NT2/D1 (cell line): Measurements from ENCODE around the gene PCGF2.

ENCODE experiments used
- DNase-seq: peaks from one replicate; pipeline ENCODE4 v3.0.0-alpha.2; 2011; ENCODE audit warnings: low read depth, low spot score
- H3K27me3 ChIP-seq: 2 replicates; pipeline ENCODE4 v1.6.0; 2011; ENCODE audit warnings: mild to moderate bottlenecking; ENCODE audit not compliant: insufficient read length, insufficient read depth
- H3K36me3 ChIP-seq: 2 replicates; pipeline ENCODE4 v1.6.1; 2011; ENCODE audit warnings: mild to moderate bottlenecking, low read length, mixed read lengths; ENCODE audit not compliant: insufficient read depth, insufficient read length
- H3K4me1 ChIP-seq: 2 replicates; pipeline ENCODE4 v1.5.1; 2011; ENCODE audit not compliant: insufficient read depth, insufficient read length
- H3K4me3 ChIP-seq: 2 replicates; pipeline ENCODE4 v1.5.1; 2011; ENCODE audit warnings: low read depth; ENCODE audit not compliant: insufficient read length
- H3K9ac ChIP-seq: 2 replicates; pipeline ENCODE4 v1.6.0; 2011; ENCODE audit warnings: low read depth; ENCODE audit not compliant: insufficient read length
- H3K9me3 ChIP-seq: 2 replicates; pipeline ENCODE4 v1.5.1; 2011; ENCODE audit warnings: mild to moderate bottlenecking, low read length; ENCODE audit not compliant: insufficient read depth
- SUZ12 ChIP-seq: IDR thresholded peaks from 2 replicates; pipeline ENCODE4 v1.6.1; 2011; ENCODE audit not compliant: insufficient read length, insufficient read depth; ENCODE audit errors: extremely low read depth
- YY1 ChIP-seq: IDR thresholded peaks from 2 replicates; pipeline ENCODE4 v1.6.1; 2011; ENCODE audit not compliant: insufficient read length, insufficient read depth
- ZNF274 ChIP-seq: IDR thresholded peaks from 2 replicates; pipeline ENCODE4 v1.6.1; 2011; ENCODE audit warnings: mild to moderate bottlenecking, low read depth, low read length

Gene PCGF2

GRCh38 chr17:38715216-38715943, 32.8 kb downstream of the PCGF2 start:
- Histone ChIP-seq H3K4me1 (peaks cover 30% of the 10 kb centered on the region), H3K9me3 (no peaks in the 10 kb centered on the region), H3K9ac (no peak overlapping the region), H3K36me3 (peaks cover 17% of the 10 kb centered on the region), H3K4me3 (no peak overlapping the region), H3K27me3 (no peaks in the 10 kb centered on the region)
- no peak for DNase-seq
- TF ChIP-seq SUZ12 = no peak
- TF ChIP-seq ZNF274 = no peak
- no peak for TF ChIP-seq YY1

GRCh38 chr17:38713456-38714075, 34.6 kb downstream of the PCGF2 start:
- peaks cover 36% of the 10 kb centered on the region for H3K4me1 ChIP-seq
- H3K27me3 ChIP-seq = no peaks in the 10 kb centered on the region
- H3K36me3 ChIP-seq = peaks cover 17% of the 10 kb centered on the region
- DNase-seq = no peak
- no peak overlapping the region for H3K9ac ChIP-seq
- TF ChIP-seq YY1 (no peak), SUZ12 (no peak), ZNF274 (no peak)
- no peak overlapping the region for H3K4me3 ChIP-seq
- no peaks in the 10 kb centered on the region for H3K9me3 ChIP-seq

- Histone ChIP-seq H3K27me3 (peaks cover 5% of the 10 kb centered on the region), H3K4me3 (no peak overlapping the region), H3K9me3 (no peaks in the 10 kb centered on the region), H3K4me1 (peaks cover 38% of the 10 kb centered on the region), H3K36me3 (peaks cover 22% of the 10 kb centered on the region), H3K9ac (peak overlapping the region; percentile 29)
- TF ChIP-seq YY1 = no peak
- TF ChIP-seq SUZ12 = no peak
- no peak for TF ChIP-seq ZNF274
- no peak for DNase-seq
These were observed 35.5 kb downstream of the PCGF2 start for GRCh38 chr17:38712593-38712992.

GRCh38 chr17:38711792-38712571, 36.2 kb downstream of the PCGF2 start:
- H3K9ac ChIP-seq = peak overlapping the region; percentile 29
- peaks cover 23% of the 10 kb centered on the region for H3K36me3 ChIP-seq
- H3K9me3 ChIP-seq = no peaks in the 10 kb centered on the region
- peaks cover 39% of the 10 kb centered on the region for H3K4me1 ChIP-seq
- TF ChIP-seq ZNF274 (no peak), SUZ12 (no peak), YY1 (no peak)
- no peak overlapping the region for H3K4me3 ChIP-seq
- H3K27me3 ChIP-seq = peaks cover 12% of the 10 kb centered on the region
- DNase-seq = no peak

GRCh38 chr17:38710985-38711384, 37.2 kb downstream of the PCGF2 start:
- peaks cover 19% of the 10 kb centered on the region for H3K36me3 ChIP-seq
- H3K4me1 ChIP-seq = peaks cover 47% of the 10 kb centered on the region
- no peak for TF ChIP-seq YY1
- TF ChIP-seq SUZ12 = no peak
- TF ChIP-seq ZNF274 = no peak
- H3K27me3 ChIP-seq = peaks cover 22% of the 10 kb centered on the region
- DNase-seq = no peak
- no peaks in the 10 kb centered on the region for H3K9me3 ChIP-seq
- H3K4me3 ChIP-seq = no peak overlapping the region
- no peak overlapping the region for H3K9ac ChIP-seq

- H3K9me3 ChIP-seq = no peaks in the 10 kb centered on the region
- H3K36me3 ChIP-seq = peaks cover 19% of the 10 kb centered on the region
- TF ChIP-seq ZNF274 = no peak
- TF ChIP-seq YY1 = no peak
- no peak overlapping the region for H3K9ac ChIP-seq
- H3K27me3 ChIP-seq = peaks cover 25% of the 10 kb centered on the region
- H3K4me3 ChIP-seq = no peak overlapping the region
- no peak for DNase-seq
- peaks cover 45% of the 10 kb centered on the region for H3K4me1 ChIP-seq
These were observed 37.6 kb downstream of the PCGF2 start for GRCh38 chr17:38710604-38710962.
